Activated naive CD8-positive, alpha-beta T cell treated with anti-CD3 and anti-CD28 coated beads, Interleukin-2, amount 50 U/mL, for 24 hours (primary cell): ENCODE results near the gene ANKRD34A.
A peak's percentile ranks its signal among the peaks of the same experiment; 100 is the strongest.

Experiments
- ATAC-seq: fragments of 150-1000 bp; cut with Tn5 transposase; one replicate; pipeline ENCODE4 v1.10.0; 2021
- DNase-seq: peaks from one replicate; pipeline ENCODE4 v3.0.0; 2021
- H3K27ac Mint-ChIP-seq: one replicate; pipeline ENCODE4 v1.8.0; 2021; ENCODE audit warnings: mild to moderate bottlenecking, mixed read lengths
- H3K27me3 Mint-ChIP-seq: one replicate; pipeline ENCODE4 v1.8.0; 2021; ENCODE audit warnings: mixed read lengths
- H3K36me3 Mint-ChIP-seq: one replicate; pipeline ENCODE4 v1.8.0; 2021; ENCODE audit warnings: low read depth, mixed read lengths
- H3K4me1 Mint-ChIP-seq: one replicate; pipeline ENCODE4 v1.8.0; 2021; ENCODE audit warnings: mixed read lengths
- H3K4me3 Mint-ChIP-seq: one replicate; pipeline ENCODE4 v1.8.0; 2021; ENCODE audit warnings: mild to moderate bottlenecking, moderate library complexity, mixed read lengths
- H3K9me3 Mint-ChIP-seq: one replicate; pipeline ENCODE4 v1.8.0; 2021; ENCODE audit warnings: mixed read lengths

The ANKRD34A gene

DNA sequence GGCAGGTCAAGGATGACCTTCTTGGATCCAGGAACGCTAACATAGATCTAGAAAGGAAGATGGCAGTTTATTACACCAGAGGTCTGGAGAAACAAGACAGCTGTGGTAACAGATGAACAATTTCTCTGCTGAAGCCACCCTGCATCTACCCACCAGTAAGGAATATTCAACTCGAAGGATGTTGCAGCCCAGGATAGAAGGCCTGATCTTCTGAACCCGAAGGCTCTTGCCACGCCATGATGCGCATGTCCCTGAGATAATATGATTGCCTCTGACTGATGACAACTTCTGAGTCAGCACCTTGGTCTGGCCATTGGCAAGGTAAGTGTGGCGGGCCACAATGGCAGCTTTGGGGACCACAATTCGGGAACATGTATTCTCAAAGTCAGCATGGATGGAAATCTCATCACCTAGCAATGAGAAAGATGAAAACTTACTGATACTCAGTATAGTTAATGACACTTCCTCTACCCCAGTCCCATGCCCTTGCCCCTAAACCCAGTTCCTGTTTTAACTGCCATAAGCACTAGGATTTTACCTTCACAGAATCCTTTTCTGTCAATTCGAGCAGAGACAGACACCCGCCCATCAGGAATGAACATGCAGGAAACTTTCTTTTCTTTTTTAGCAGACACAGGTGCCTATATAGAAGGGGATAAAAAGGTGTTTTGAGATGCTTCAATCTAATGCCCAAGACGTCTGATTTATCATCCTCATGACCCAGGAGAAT, 30.2 kb upstream of the ANKRD34A start:
- Mint-ChIP-seq H3K9me3 (no peaks in the 10 kb centered on the region), H3K36me3 (peaks cover 43% of the 10 kb centered on the region), H3K27me3 (no peaks in the 10 kb centered on the region), H3K4me1 (peaks cover 71% of the 10 kb centered on the region), H3K4me3 (peak overlapping the region; percentile 85), H3K27ac (peak overlapping the region; percentile 91)
- ATAC-seq (peak; percentile 31), DNase-seq (peak; percentile 62)

GRCh38 chr1:145993618-145994390, 29.4 kb upstream of the ANKRD34A start:
- Mint-ChIP-seq H3K9me3 (no peaks in the 10 kb centered on the region), H3K27ac (peak overlapping the region; percentile 91), H3K4me1 (peaks cover 65% of the 10 kb centered on the region), H3K4me3 (peak overlapping the region; percentile 85), H3K27me3 (no peaks in the 10 kb centered on the region), H3K36me3 (peaks cover 43% of the 10 kb centered on the region)
- DNase-seq (no peak), ATAC-seq (no peak)

- no peak for ATAC-seq
- H3K27ac Mint-ChIP-seq: peak overlapping the region; percentile 91
- no peaks in the 10 kb centered on the region for H3K9me3 Mint-ChIP-seq
- H3K4me1 Mint-ChIP-seq: peaks cover 63% of the 10 kb centered on the region
- H3K27me3 Mint-ChIP-seq: no peaks in the 10 kb centered on the region
- peaks cover 43% of the 10 kb centered on the region for H3K36me3 Mint-ChIP-seq
- no peak for DNase-seq
- peak overlapping the region; percentile 85 for H3K4me3 Mint-ChIP-seq
These were observed 28.7 kb upstream of the ANKRD34A start for GRCh38 chr1:145992958-145993617.

- Mint-ChIP-seq H3K9me3 (no peaks in the 10 kb centered on the region), H3K36me3 (peaks cover 43% of the 10 kb centered on the region), H3K27ac (peak overlapping the region; percentile 91), H3K4me1 (peaks cover 63% of the 10 kb centered on the region), H3K27me3 (no peaks in the 10 kb centered on the region), H3K4me3 (peak overlapping the region; percentile 85)
- no peak for DNase-seq
- ATAC-seq: no peak
These were observed 28.1 kb upstream of the ANKRD34A start for GRCh38 chr1:145992502-145992936.

DNA sequence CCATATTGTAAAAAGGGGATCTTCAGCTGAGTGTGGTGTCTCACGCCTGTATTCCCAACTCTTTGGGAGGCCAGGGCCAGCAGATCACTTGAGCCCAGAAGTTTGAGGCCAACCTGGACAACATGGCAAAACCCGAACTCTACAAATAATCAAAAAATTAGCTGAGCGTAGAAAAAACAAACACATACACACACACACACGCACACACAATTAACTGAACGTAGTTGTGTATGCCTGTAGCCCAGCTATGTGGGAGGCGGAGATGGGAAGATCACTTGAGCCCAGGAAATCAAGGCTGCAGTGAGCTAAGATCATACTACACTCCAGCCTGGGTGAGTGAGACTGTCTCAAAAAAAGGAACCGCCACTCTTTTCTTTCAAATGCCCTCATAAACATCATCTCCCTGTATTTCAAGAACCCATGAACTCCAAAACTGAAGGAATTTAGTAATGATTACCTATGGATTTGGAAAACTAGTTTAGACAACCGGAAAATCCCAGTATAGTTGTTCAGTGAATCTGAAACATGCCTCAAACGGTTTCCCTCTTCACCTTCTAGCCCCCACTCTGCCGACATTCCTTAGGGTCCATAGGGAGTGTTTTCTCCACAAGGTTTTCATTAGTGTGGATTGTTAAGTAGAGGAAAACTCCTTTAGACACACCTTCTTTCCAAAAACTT, 27.5 kb upstream of the ANKRD34A start:
- Mint-ChIP-seq H3K27ac (no peak overlapping the region), H3K4me3 (no peak overlapping the region), H3K4me1 (peaks cover 60% of the 10 kb centered on the region), H3K9me3 (no peaks in the 10 kb centered on the region), H3K27me3 (no peaks in the 10 kb centered on the region), H3K36me3 (peaks cover 43% of the 10 kb centered on the region)
- no peak for ATAC-seq
- DNase-seq: no peak

- no peaks in the 10 kb centered on the region for H3K9me3 Mint-ChIP-seq
- peaks cover 69% of the 10 kb centered on the region for H3K4me1 Mint-ChIP-seq
- no peak for ATAC-seq
- H3K27me3 Mint-ChIP-seq: no peaks in the 10 kb centered on the region
- H3K27ac Mint-ChIP-seq: peak overlapping the region; percentile 34
- H3K4me3 Mint-ChIP-seq: no peak overlapping the region
- DNase-seq: no peak
- peaks cover 34% of the 10 kb centered on the region for H3K36me3 Mint-ChIP-seq
These were observed 26.0 kb upstream of the ANKRD34A start for GRCh38 chr1:145990249-145990855.

- no peaks in the 10 kb centered on the region for H3K9me3 Mint-ChIP-seq
- no peaks in the 10 kb centered on the region for H3K27me3 Mint-ChIP-seq
- H3K27ac Mint-ChIP-seq: peak overlapping the region; percentile 67
- DNase-seq (no peak), ATAC-seq (peak; percentile 37)
- peaks cover 19% of the 10 kb centered on the region for H3K36me3 Mint-ChIP-seq
- peaks cover 70% of the 10 kb centered on the region for H3K4me1 Mint-ChIP-seq
- no peak overlapping the region for H3K4me3 Mint-ChIP-seq
These were observed 24.4 kb upstream of the ANKRD34A start for GRCh38 chr1:145988773-145989172.

GRCh38 chr1:145987926-145988325, 23.6 kb upstream of the ANKRD34A start:
- Mint-ChIP-seq H3K4me3 (no peak overlapping the region), H3K27ac (peak overlapping the region; percentile 53)

DNA sequence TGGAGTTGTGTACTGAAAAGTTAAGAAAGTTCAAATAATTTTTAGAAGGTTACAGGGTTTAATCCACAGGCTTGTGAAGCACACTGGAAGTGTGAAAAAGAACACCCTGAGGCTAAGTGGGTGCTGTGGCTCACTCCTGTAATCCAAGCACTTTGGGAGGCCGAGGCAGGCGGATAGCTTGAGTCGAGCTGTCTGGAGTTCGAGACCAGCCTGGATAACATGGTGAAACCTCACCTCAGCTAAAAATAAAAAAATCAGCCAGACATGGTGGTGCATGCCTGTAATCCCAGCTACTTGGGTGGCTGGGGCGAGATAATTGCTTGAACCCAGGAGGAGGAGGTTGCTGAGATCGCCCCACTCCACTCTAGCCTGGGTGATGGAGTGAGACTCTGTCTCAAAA, 22.2 kb upstream of the ANKRD34A start:
- H3K4me3 Mint-ChIP-seq: no peak overlapping the region
- no peaks in the 10 kb centered on the region for H3K9me3 Mint-ChIP-seq
- H3K36me3 Mint-ChIP-seq: no peaks in the 10 kb centered on the region
- peaks cover 48% of the 10 kb centered on the region for H3K4me1 Mint-ChIP-seq
- ATAC-seq (no peak), DNase-seq (no peak)
- H3K27me3 Mint-ChIP-seq: no peaks in the 10 kb centered on the region
- no peak overlapping the region for H3K27ac Mint-ChIP-seq

More at GRCh38 chr1:145987926-145988325, 23.6 kb upstream of the ANKRD34A start:
- Mint-ChIP-seq H3K9me3 (no peaks in the 10 kb centered on the region), H3K36me3 (peaks cover 10% of the 10 kb centered on the region), H3K4me1 (peaks cover 62% of the 10 kb centered on the region), H3K27me3 (no peaks in the 10 kb centered on the region)
- ATAC-seq (no peak), DNase-seq (no peak)

- peak overlapping the region; percentile 44 for H3K27ac Mint-ChIP-seq
- peaks cover 43% of the 10 kb centered on the region for H3K4me1 Mint-ChIP-seq
- no peaks in the 10 kb centered on the region for H3K27me3 Mint-ChIP-seq
- H3K9me3 Mint-ChIP-seq: no peaks in the 10 kb centered on the region
- no peaks in the 10 kb centered on the region for H3K36me3 Mint-ChIP-seq
- H3K4me3 Mint-ChIP-seq: peak overlapping the region; percentile 16
- DNase-seq (no peak), ATAC-seq (no peak)
These were observed 21.4 kb upstream of the ANKRD34A start for GRCh38 chr1:145985502-145986439.

- no peaks in the 10 kb centered on the region for H3K27me3 Mint-ChIP-seq
These were observed 20.7 kb upstream of the ANKRD34A start for GRCh38 chr1:145985129-145985501.

GRCh38 chr1:145983960-145984830, 19.8 kb upstream of the ANKRD34A start:
- H3K27me3 Mint-ChIP-seq: no peaks in the 10 kb centered on the region
- ATAC-seq (no peak), DNase-seq (no peak)
- H3K36me3 Mint-ChIP-seq: no peaks in the 10 kb centered on the region
- H3K4me3 Mint-ChIP-seq: no peak overlapping the region
- H3K4me1 Mint-ChIP-seq: peaks cover 34% of the 10 kb centered on the region
- peak overlapping the region; percentile 44 for H3K27ac Mint-ChIP-seq
- H3K9me3 Mint-ChIP-seq: no peaks in the 10 kb centered on the region

More at GRCh38 chr1:145985129-145985501, 20.7 kb upstream of the ANKRD34A start:
- Mint-ChIP-seq H3K4me1 (peaks cover 37% of the 10 kb centered on the region), H3K27ac (peak overlapping the region; percentile 44), H3K4me3 (peak overlapping the region; percentile 16), H3K36me3 (no peaks in the 10 kb centered on the region), H3K9me3 (no peaks in the 10 kb centered on the region)
- no peak for DNase-seq
- no peak for ATAC-seq
